Neural progenitor cell (in vitro differentiated cells): ENCODE data around the gene PPP1R36. TPM values are rescaled to one million over a fixed set of nuclear protein-coding genes. Genes with fewer than 3 reads are reported as not detected.

ENCODE experiments used
- DNase-seq: peaks from one replicate; pipeline ENCODE4 v3.0.0-alpha.2; 2016; ENCODE audit warnings: low spot score
- H2AFZ ChIP-seq: fragments of 200-600 bp; sonication (generic); replicated peaks from 2 replicates; pipeline ENCODE4 v1.6.1; 2016; ENCODE audit warnings: antibody characterized with exemption
- H3F3A ChIP-seq: fragments of 200-600 bp; sonication (generic); 2 replicates; pipeline ENCODE4 v1.6.1; 2016; ENCODE audit warnings: antibody characterized with exemption, low read depth
- H3K27ac ChIP-seq: fragments of 200-600 bp; sonication (generic); 2 replicates; pipeline ENCODE4 v1.5.1; 2016; ENCODE audit warnings: mild to moderate bottlenecking
- H3K27me3 ChIP-seq: fragments of 200-600 bp; sonication (generic); 2 replicates; pipeline ENCODE4 v1.6.1; 2016; ENCODE audit warnings: mild to moderate bottlenecking, moderate library complexity
- H3K36me3 ChIP-seq: fragments of 200-600 bp; sonication (generic); 2 replicates; pipeline ENCODE4 v1.5.1; 2016
- H3K4me1 ChIP-seq: fragments of 200-600 bp; sonication (generic); 2 replicates; pipeline ENCODE4 v1.6.1; 2016; ENCODE audit warnings: mixed run types
- H3K4me2 ChIP-seq: fragments of 200-600 bp; sonication (generic); 2 replicates; pipeline ENCODE4 v1.6.1; 2016
- H3K4me3 ChIP-seq: fragments of 200-600 bp; sonication (generic); 2 replicates; pipeline ENCODE4 v1.5.1; 2016
- H3K79me2 ChIP-seq: fragments of 200-600 bp; sonication (generic); 2 replicates; pipeline ENCODE4 v1.6.1; 2016; ENCODE audit warnings: low read depth
- H3K9ac ChIP-seq: fragments of 200-600 bp; sonication (generic); 2 replicates; pipeline ENCODE4 v1.6.1; 2016
- H3K9me3 ChIP-seq: fragments of 200-600 bp; sonication (generic); 2 replicates; pipeline ENCODE4 v1.5.1; 2016; ENCODE audit warnings: low read depth
- H4K20me1 ChIP-seq: fragments of 200-600 bp; sonication (generic); 2 replicates; pipeline ENCODE4 v1.6.1; 2016; ENCODE audit warnings: low read depth
- H3K27ac Mint-ChIP-seq: 3 replicates; pipeline ENCODE4 v1.8.0; 2021; ENCODE audit warnings: mixed read lengths
- H3K27me3 Mint-ChIP-seq: 2 replicates; pipeline ENCODE4 v1.8.0; 2022; ENCODE audit warnings: low read depth, mild to moderate bottlenecking, inconsistent platforms, moderate library complexity, mixed read lengths; ENCODE audit not compliant: insufficient read depth
- H3K36me3 Mint-ChIP-seq: 3 replicates; pipeline ENCODE4 v1.8.0; 2021; ENCODE audit warnings: mixed read lengths
- H3K4me1 Mint-ChIP-seq: 3 replicates; pipeline ENCODE4 v1.8.0; 2021; ENCODE audit warnings: mixed read lengths
- H3K4me3 Mint-ChIP-seq: 3 replicates; pipeline ENCODE4 v1.8.0; 2021; ENCODE audit warnings: mild to moderate bottlenecking, moderate library complexity, mixed read lengths
- H3K9me3 Mint-ChIP-seq: 3 replicates; pipeline ENCODE4 v1.8.0; 2020; ENCODE audit warnings: mixed read lengths
- CTCF ChIP-seq: fragments of 200-600 bp; sonication (generic); IDR thresholded peaks from 2 replicates; pipeline ENCODE4 v1.5.1; 2017; ENCODE audit warnings: antibody characterized with exemption, mild to moderate bottlenecking
- EZH2 ChIP-seq: fragments of 200-600 bp; sonication (generic); IDR thresholded peaks from 2 replicates; pipeline ENCODE4 v1.6.1; 2017; ENCODE audit warnings: antibody characterized with exemption, mild to moderate bottlenecking, moderate library complexity
- EZH2phosphoT487 ChIP-seq: fragments of 200-600 bp; sonication (generic); IDR thresholded peaks from 2 replicates; pipeline ENCODE4 v1.6.1; 2017; ENCODE audit warnings: antibody characterized with exemption
- total RNA-seq: library from RNA; depleted of rRNA; stranded (reverse); fragments of >200 nt; gene quantifications from 2 replicates; pipeline ENCODE4 v1.2.3, GENCODE V29; 2015; ENCODE audit warnings: low replicate concordance

The PPP1R36 gene
- 0.81 TPM in 1 of 2 replicates, not detected in the other for total RNA-seq

GRCh38 chr14:64549791-64550620 lies at the start of gene PPP1R36:
TSS of gene PPP1R36 (plus strand) at chr14:64549961. CDS start at chr14:64549998, 37 bp downstream.
- H2AFZ ChIP-seq: peak within 1 kb of the TSS; percentile 32
- peak within 1 kb of the TSS; percentile 44 for H3K4me3 ChIP-seq
- H3K36me3 Mint-ChIP-seq: no peaks in the 10 kb centered on the region
- H3K27me3 Mint-ChIP-seq: peaks cover 17% of the 10 kb centered on the region
- H3K9ac ChIP-seq: no peak within 1 kb of the TSS
- H4K20me1 ChIP-seq: no peaks in the 10 kb centered on the region
- peak; percentile 32 for DNase-seq
- H3K4me1 Mint-ChIP-seq: peaks cover 4% of the 10 kb centered on the region
- peak within 1 kb of the TSS; percentile 72 for H3K4me2 ChIP-seq
- H3K36me3 ChIP-seq: no peaks in the 10 kb centered on the region
- no peak within 1 kb of the TSS for H3K27ac ChIP-seq
- H3K4me3 Mint-ChIP-seq: peak within 1 kb of the TSS; percentile 66
- H3K9me3 Mint-ChIP-seq: no peaks in the 10 kb centered on the region
- TF ChIP-seq EZH2phosphoT487 (no peak), CTCF (no peak), EZH2 (no peak)
- H3K79me2 ChIP-seq: no peaks in the 10 kb centered on the region
- peaks cover 2% of the 10 kb centered on the region for H3K4me1 ChIP-seq
- H3K27ac Mint-ChIP-seq: no peak within 1 kb of the TSS
- no peaks in the 10 kb centered on the region for H3K9me3 ChIP-seq
- H3F3A ChIP-seq: no peaks in the 10 kb centered on the region
- peaks cover 40% of the 10 kb centered on the region for H3K27me3 ChIP-seq

- Mint-ChIP-seq H3K27me3 (peaks cover 2% of the 10 kb centered on the region), H3K27ac (no peak overlapping the region), H3K4me1 (peaks cover 16% of the 10 kb centered on the region), H3K4me3 (no peak overlapping the region), H3K9me3 (no peaks in the 10 kb centered on the region), H3K36me3 (peaks cover 5% of the 10 kb centered on the region)
- Histone ChIP-seq H2AFZ (no peak overlapping the region), H3K27ac (no peak overlapping the region), H3K4me1 (peaks cover 18% of the 10 kb centered on the region), H3F3A (peaks cover 24% of the 10 kb centered on the region), H3K4me2 (no peak overlapping the region), H3K36me3 (no peaks in the 10 kb centered on the region), H4K20me1 (peaks cover 2% of the 10 kb centered on the region), H3K9ac (no peak overlapping the region), H3K9me3 (no peaks in the 10 kb centered on the region), H3K27me3 (no peaks in the 10 kb centered on the region), H3K4me3 (no peak overlapping the region), H3K79me2 (peaks cover 69% of the 10 kb centered on the region)
- TF ChIP-seq EZH2phosphoT487: no peak
- no peak for TF ChIP-seq CTCF
- no peak for TF ChIP-seq EZH2
- DNase-seq: no peak
These were observed 49.7 kb upstream of the PPP1R36 start for GRCh38 chr14:64500088-64500487.

- peaks cover 5% of the 10 kb centered on the region for H3K36me3 Mint-ChIP-seq
- H3K36me3 ChIP-seq: no peaks in the 10 kb centered on the region
- peaks cover 12% of the 10 kb centered on the region for H4K20me1 ChIP-seq
- peaks cover 2% of the 10 kb centered on the region for H3K27me3 Mint-ChIP-seq
- no peak overlapping the region for H3K27ac Mint-ChIP-seq
- H3K4me3 ChIP-seq: peak overlapping the region; percentile 80
- TF ChIP-seq EZH2 (no peak), EZH2phosphoT487 (no peak), CTCF (no peak)
- H3K27me3 ChIP-seq: no peaks in the 10 kb centered on the region
- H3K4me1 ChIP-seq: peaks cover 21% of the 10 kb centered on the region
- DNase-seq: no peak
- H3K79me2 ChIP-seq: peaks cover 80% of the 10 kb centered on the region
- H3K4me3 Mint-ChIP-seq: peak overlapping the region; percentile 94
- H3F3A ChIP-seq: peaks cover 31% of the 10 kb centered on the region
- H3K27ac ChIP-seq: no peak overlapping the region
- no peaks in the 10 kb centered on the region for H3K9me3 ChIP-seq
- H2AFZ ChIP-seq: no peak overlapping the region
- no peak overlapping the region for H3K9ac ChIP-seq
- H3K9me3 Mint-ChIP-seq: no peaks in the 10 kb centered on the region
- H3K4me2 ChIP-seq: peak overlapping the region; percentile 89
- peaks cover 25% of the 10 kb centered on the region for H3K4me1 Mint-ChIP-seq
These were observed 48.2 kb upstream of the PPP1R36 start for GRCh38 chr14:64501411-64502171.
